SH-SY5Y (cell line): ENCODE data around the gene SUSD1.

ENCODE experiments used
- GATA2 ChIP-seq: IDR thresholded peaks from 2 replicates; pipeline ENCODE4 v1.6.1; 2011; ENCODE audit warnings: mild to moderate bottlenecking, low read depth, low read length
- GATA3 ChIP-seq: IDR thresholded peaks from 2 replicates; pipeline ENCODE4 v1.6.1; 2011; ENCODE audit warnings: low read depth, mild to moderate bottlenecking, low read length, moderate library complexity

DNA sequence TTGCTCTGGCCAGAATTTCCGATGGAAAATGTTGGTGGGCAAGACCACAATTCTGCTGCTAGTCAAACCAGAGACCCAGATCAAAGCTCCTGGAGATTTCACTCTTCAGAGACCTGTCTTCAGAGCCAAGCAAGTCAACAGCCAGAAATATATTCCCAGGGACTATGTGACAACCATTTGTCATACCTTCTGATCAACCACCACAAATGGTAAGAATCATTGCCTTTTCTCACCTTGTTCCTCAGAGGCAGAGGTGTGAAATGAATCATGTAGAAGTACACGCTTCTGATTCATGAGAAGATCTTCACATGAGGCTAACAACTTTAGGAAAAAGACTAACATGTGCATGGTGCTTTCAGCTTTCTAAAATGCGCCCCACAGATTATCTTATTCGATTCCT lies 53.5 kb downstream of the SUSD1 start:
- TF ChIP-seq GATA2: no peak
- TF ChIP-seq GATA3: no peak
